ENCODE measurements around the gene COL4A2.

The COL4A2 gene

DNA sequence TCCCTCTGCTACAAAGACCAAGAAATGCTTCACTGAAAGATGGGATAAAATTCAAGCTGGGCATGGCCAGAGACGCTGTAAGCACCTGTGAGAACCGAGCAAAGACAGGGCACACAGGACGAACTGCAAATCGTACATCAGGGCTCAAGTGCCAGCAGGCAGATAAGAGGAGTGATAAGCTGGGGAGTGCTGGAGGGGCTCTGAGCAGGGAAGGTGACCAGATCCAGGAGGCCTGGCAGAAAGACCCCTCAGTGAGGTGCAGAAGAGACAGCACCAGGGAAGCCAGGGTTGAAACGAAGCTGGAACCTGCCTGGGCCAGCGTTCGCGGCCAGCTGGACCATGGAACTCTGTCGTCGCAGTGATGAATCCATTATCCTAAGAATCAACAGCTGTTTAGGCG lies 244.2 kb downstream of the COL4A2 start:
- no peak for DNase-seq

DNA sequence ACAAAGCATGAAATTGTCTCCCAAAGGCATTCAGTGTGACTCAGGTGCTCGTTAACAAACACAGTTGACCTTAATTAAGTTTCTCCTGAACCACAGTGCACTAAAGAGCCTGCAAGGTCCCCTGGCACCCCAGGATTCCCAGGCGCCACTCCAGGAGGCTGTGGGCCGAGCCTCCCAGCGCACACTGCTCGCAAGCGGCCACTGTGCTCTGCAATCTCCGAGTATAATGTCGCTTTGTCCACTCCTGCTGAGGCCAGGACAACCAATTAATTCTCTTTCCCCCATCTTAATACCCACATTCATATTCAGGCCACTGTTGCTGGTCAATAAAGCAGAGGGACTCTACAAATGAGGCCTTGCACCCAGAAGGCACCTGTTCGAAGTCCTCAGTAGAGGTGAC lies 245.7 kb downstream of the COL4A2 start:
- DNase-seq: no peak

DNA sequence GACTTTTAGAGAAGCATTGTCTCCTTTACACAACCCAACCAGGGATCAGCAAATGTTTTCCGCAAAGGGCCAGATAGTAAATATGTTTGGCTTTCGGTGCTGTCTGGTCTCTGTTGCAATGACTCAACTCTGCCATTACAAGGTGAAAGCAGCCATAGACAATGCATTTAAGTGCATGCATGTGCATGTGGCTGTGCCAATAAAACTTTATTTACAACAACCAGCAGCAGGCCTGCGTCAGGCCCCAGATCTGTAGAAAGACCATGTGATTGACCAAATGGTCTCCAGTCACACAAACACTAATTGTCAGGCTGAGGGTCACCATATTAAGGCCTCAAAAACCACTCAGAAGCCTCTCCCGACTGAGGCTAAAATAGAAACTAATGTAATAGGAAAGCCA lies 246.3 kb downstream of the COL4A2 start:
- no peak for DNase-seq

DNA sequence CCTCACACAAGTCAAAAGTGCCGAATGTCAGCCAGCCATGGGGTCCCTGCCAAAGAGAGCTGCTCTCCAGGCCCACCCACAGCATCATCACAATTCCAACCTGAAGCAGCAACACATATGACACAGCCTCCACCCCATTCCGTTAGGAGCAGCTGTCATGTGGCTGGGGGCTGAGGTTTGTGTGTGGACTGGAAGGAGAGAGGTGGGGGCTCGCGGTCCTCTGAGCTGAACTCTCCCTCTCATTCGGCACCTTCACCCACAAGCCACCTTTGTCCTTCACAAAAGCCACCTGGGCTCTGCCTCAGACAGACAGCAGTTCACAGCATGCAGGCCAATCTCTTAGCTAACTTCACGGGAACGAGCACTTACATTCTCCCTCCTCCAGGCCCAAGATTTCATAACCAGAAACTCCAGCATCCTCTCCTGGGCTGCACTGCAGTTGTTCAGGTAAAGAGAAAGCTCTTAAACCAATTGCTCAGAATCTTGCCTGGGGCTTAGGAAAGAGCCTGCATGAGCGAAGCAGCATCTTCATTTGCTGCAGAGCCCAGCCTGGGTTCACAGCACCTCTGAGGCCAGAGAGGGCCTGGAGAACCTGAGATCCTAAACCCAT lies 247.2 kb downstream of the COL4A2 start:
- no peak for DNase-seq

DNA sequence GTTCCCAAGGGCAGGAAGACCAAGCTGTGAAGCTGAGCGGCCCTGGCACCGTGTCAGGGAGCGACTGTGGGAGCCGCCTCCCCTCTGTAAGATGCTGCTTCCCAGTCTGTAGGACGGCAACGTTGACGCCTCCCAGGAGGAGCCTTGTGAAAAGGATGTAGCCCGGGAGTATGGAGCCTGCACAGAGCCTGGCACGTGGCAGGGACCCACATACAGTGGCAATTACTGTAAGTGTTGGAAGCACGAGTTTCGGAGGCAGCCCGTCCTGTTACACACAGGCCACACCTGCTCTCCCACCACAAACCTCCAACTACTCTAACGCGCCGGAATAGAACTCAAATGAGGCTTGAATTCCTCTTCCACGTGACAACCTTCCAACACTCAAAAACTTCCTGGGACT lies 247.9 kb downstream of the COL4A2 start:
- DNase-seq: no peak

DNA sequence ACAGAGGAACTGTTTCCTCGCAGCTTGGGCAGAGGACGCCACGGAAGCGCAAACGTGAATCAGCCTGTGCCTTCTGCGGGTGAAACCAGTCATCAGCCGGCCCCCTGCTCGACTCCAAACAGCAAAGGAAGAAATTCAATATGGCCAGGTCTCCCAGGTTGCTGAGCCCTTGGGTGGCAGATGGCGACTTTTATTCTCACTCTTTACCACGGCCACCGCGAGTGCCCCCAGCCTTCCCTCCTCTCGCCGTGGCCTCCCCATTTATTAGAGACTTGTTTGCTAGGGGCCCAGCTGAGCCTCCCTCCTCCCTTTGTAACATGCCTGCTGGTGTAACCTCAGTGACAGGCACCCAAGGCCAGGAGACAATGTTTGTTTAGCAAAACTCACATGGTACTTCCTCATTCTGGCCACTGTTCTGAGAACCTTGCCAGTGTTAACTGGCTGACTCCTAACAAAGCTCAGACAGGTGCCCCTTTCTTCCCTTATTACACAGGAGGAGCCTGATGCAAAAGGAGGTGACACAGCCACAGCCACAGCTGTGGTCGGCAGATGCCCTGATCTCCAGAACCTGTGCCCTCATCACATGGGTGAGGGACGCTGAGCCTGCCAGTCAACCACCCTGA lies 248.6 kb downstream of the COL4A2 start:
- DNase-seq: no peak

GRCh38 chr13:110556224-110556606 lies 249.1 kb downstream of the COL4A2 start:
- no peak for DNase-seq

DNA sequence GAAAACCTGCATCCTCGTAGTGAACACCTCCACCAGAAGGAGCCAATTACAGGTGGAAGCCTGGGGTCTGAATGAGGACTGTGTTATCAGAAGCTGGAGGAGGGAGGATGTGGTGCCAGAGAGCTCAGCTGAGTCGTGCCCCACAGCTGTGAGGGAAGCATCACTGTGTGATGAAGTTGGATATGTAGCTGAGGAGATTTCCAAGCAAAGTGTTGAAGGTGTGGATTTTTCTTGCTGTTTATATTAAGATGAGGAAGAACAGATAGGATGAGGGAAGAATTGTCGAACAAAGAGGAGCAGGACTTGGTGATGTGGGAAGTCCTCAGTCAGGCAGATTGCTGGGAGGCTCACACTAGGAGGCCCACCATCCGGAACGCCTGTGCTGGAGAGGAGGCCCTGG lies 250.0 kb downstream of the COL4A2 start:
- DNase-seq: no peak

DNA sequence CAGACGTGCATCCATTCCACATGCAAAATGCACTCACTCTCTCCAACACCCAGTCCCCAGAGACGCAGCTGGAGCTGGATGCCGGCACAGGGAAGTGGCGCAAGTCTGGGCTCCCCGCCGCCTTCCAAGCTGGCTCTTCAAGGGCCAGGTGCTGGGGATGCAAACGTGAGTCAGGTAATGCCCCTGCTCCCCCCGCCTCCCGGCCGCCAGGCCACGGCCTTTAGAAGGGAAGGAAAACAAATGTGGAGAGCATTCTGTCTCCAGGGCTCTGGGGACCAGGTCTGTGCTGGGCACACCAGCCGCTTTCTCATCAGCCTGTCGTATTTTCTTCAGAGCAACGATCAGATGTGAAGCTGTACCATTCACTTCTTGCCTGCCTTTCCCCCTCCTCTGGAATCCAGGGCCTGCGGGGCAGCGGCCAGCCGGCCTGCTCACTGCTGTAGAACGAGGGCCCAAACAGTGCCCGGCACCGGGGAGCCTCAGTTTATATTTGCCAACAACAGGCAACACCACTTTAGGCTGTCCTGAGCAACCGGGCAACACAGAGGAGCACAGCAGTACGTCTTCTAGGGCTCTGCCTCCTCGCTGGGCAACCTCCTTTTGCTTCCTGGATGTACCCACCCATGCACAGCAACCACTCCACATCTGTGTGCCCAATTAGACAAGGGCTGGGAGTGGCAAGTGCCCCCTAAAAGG lies 250.7 kb downstream of the COL4A2 start:
- DNase-seq: no peak

DNA sequence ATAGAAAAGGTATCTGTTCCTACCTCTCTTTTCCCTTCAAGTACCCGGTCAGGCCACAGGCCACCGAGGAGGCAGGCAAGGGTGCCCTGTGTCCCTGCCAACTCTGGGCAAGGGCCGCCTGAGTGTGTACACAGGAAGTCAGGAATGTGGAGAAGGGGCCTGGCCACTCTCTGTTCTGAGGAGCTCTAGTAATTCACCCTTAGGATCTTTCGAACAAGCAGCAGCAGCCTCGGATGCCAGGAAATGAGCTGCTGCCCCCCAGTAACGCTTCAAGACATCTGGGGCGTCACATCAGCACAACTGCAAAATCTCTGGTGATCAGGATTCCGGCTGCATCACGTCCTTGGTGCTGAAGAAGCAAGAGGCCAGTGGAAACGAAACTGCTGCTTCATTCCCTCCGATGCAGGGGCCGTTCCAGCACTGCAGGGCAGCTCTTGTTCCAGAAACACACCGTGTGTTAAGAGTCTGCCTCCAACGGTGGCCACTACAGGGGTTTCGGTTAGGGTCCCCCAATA lies 252.4 kb downstream of the COL4A2 start:
- no peak for DNase-seq

DNA sequence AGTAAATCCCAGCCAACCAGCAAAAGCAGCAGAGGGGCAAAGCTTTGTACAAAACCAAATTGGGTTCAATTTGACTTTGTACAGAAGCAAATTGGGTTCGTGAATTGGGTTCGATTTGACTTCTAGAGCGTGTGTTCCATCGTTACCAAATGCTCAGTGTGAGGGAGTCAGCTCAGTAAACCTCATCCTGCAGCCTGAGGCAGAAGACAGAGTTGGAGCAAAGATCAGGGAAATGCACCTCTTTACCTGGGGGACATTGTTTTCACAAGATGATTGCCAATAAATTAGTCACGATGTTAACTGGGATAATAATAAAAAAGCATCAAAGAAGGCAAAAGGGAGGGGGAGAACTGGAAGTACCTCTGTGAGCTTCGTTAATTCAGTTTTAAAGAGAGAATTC lies 252.9 kb downstream of the COL4A2 start:
- no peak for DNase-seq

- peak; percentile 57 for DNase-seq
These were observed 253.7 kb downstream of the COL4A2 start for GRCh38 chr13:110560601-110561343.

DNA sequence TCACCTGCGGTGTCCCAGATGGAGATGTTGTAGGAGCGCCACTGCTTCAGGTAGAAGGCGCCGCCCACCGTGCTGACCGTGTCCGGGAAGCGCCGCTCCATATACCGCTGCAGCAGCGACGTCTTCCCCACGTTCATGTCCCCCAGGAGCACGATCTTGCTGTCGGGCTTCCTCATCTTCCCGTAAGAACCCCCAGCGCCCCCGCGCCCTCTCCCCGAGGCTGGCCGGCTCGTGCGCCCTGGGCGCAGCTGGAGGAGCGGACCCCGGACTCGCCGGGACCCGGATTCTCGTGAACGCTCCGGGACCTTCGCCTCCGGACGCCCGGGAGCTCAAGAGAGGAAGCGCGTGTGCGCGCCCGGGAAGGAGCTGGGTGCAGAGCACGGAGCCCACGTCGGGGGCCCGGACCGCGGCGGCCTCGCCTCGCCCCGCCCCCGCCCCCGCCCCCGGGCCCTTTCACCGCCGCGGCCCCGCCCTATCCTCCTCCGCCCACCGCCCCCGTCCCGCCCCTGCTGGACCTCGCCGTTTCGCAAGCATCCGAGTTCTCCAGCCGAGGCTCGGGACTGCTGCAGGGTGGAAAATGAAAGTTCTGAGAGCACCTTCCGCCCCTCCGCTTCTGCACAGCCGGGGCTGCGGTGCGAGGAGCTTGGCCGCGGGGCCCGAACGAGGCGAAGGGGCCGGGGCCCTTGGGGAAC lies 254.4 kb downstream of the COL4A2 start, which contains the start of gene RAB20:
Gene RAB20 (minus strand): TSS at position 379 of the 692 bp plus-strand sequence. CDS start 203 bp downstream, at position 176.
- peak; percentile 73 for DNase-seq

- DNase-seq: no peak
These were observed 255.0 kb downstream of the COL4A2 start for GRCh38 chr13:110562036-110562597.

All from activated CD8-positive, alpha-beta memory T cell treated with anti-CD3 and anti-CD28 coated beads, Interleukin-2, amount 50 U/mL, for 48 hours (primary cell).